ENCODE measurements around the gene FARSB.

FARSB gene

DNA sequence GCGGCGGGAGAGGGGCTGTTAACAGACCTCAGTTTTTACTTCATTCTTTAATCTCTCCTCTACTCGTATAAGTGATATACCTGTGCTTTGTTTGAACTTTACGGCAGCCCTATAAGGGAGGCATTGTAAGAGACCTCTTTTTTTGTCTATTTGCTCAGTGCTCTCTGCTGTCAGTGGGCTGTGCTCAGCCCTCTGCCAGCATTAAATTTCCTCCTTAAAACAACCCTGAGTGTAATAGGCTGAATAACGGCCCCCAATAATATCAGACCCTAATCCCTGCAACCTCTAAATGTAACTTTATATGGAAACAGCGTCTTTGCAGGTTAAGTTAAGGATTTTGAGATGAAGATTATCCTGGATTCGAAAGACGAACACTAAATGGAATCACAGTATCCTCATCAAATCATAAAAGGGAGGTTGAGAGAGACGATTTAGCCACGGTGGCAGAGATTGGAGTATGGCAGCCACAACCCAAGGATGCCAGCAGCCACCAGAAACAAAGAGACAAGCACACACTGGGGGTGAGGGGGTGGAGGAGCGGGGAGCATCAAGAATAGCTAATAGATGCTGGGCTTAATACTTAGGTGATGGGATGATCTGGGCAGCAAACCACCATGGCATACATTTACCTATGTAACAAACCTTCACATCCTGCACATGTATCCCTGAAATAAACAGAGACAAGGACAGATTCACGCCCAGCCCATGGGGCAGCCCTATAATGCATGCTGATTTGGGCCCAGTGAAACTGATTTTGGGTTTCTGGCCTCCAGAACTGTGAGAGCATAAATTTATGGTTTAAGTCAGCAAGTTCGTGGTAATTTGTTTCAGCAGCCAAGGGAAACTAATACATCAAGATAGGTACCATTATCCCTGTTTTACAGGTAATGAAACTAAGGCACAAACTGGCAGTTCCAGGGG, 894 bp upstream of the FARSB start:
- DNase-seq: no peak

- no peak for DNase-seq
These were observed 2.6 kb downstream of the FARSB start for GRCh38 chr2:222653280-222653679.

DNA sequence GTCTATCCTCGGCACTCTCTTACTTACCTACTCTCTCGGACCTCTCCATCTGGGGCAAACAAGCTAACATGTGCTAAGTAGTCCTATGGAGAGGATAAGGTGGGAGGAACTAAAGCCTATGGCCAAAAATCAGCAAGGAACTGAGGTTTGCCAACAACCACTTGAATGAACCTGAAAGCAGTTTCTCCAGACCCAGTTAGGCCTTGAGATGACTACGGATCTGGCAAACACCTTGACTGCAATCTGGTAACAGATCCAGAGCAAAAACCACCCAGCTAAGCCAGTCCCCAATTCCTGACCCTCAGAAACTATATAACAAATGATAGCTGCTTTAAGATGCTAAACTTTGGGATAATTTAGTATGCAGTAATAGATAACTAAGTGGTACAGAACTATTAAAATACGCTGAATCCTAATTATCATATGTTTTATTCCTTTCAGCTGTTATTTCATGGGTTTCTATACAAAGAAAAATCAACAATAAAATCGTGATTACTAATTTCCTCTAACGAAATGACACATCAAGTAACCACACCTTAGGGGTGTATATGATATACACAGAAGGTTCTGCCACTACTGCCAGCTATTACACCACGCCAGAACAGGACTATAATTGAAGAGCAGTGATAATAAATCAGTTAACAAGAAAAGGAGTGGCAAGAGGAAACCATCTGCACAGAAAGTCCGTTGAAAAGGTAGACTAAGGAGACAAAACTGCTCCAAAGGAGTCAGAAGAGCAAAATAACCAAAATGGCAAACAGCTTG, 3.2 kb downstream of the FARSB start:
- DNase-seq: no peak

DNA sequence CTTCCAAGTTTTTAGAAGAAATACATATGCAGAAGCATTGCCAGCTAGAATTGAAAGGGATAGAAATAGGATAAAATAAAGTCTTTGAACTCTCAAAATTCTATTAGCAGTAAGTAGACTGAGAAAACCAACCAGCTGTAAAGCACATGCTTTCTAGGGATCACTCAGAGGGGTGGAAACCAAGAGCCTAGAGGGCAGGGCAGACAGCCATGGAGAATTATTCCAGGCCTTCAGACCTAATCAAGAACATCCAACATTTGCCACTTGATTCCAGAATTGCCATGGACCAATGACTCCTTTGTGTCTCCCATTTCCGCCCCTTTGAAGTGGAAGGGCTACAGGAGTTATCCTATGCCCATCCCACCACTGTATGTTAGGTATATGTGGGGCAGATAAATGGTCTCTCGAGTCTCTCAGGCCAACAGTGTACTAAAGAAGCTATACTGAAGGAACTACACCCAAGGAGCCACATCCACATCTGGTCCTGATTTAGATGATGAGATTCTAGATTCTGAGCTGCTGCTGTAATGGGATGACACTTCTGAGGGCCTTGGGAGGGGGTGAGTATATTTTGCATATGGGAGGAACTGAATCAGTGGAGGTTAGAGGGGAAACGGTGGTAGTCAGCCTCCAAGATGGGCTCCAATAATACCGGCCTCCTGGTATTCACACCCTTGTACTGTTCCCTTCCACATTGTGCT, 4.0 kb downstream of the FARSB start:
- DNase-seq: no peak

- DNase-seq: no peak
These were observed 6.1 kb downstream of the FARSB start for GRCh38 chr2:222649801-222650200.

DNA sequence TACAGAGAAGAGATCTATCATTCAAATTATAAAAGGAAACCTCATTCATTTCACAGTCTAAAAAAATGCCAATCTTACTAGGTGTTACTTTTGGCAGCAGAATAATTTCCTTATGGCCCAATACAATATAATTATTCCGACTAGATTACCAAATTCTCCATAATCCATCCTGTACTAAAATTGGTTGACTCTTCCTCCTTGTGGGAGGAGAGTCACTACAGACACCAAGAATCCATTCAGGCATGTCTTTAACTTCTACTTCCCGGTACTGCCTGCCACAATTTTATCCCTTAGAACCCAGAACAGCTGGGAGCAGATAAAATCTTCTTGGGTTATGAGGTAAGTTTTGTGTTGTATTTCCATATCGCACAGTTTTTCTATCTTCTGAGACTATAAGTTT, 9.9 kb downstream of the FARSB start:
- no peak for DNase-seq

DNA sequence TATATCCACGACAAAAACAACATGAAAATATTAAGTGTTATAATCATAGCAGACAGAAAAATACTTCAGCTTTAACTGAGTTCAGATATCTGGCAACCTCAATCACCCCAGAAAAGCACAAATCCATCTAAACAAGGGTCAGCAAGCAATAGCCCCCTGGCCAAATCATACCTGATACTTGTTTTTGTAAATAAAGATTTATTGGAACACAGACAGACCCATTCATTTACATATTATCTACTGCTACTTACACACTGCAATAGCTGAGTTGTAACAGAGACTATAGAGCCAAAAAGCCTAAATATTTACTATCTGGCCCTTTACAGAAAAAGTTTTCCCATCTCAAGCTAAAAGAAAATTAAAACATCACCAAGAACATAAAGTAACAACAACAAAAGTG, 12.8 kb downstream of the FARSB start:
- no peak for DNase-seq

- no peak for DNase-seq
These were observed 14.6 kb downstream of the FARSB start for GRCh38 chr2:222641336-222641735.

- DNase-seq: no peak
These were observed 18.8 kb downstream of the FARSB start for GRCh38 chr2:222637067-222637466.

GRCh38 chr2:222635295-222635694, 20.6 kb downstream of the FARSB start:
- DNase-seq: no peak

DNA sequence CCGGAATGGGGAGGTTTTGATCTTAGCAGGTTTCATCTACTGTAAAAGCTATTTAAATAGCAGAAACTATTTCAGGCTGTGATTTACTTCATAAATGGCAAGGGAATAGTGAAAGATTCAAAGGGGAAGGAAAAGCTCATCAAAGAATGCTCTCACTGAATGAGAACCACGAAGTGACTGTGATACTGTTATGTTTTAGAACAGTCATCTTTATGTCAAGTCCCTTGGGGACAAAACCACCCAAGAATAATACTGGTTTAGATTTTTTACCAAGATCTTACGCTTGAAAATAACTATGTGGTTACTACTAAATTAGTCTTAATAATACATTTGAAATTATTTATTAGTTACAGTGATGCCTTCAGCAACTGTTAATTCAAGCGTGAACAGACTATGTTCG, 28.1 kb downstream of the FARSB start:
- DNase-seq: no peak

DNA sequence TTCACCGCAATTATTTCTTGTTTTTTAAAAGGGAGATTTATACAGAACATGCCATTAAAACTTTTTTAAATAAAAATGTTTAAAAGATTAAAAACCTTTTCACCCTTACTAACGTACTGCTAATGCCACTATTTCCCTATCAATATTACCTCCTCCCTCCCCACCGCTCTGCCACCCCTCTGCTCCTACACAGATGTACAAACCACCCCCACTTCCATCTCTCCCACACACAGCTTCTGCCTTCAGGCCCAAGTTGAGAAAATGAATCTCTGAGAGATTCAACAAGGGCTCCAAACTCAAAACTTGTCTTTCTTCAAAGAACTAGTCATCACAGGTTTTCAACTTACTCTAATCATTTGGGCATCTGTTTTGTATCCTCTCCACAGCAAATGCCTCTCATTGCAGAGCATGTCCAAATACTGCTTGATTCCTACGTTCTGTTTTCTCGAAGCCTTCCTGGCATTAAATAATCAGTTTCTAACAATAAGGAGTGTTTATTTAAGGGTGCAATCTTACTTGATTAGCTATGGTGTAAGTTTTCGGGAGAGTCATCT, 32.1 kb downstream of the FARSB start:
- no peak for DNase-seq

- no peak for DNase-seq
These were observed 33.0 kb downstream of the FARSB start for GRCh38 chr2:222622910-222623309.

- DNase-seq: no peak
These were observed 34.0 kb downstream of the FARSB start for GRCh38 chr2:222621893-222622292.

DNA sequence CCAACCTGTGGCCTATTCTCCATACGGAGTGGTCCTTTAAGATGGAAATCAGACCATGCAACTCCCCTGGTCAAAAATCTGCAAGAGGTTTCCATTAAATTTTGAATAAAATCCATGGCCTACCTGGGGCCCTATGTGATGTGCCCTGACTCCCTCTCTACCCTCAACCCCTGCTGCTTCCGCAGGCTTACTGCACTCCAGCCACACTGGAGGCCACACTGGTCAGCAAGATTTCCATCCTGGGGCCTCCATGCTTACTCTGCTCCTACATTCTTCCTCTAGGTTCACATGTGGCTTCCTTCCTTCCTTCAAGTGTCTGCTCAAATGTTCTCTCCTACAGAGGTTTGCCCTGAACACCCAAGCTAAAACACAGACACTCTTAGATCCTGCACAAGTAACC, 40.6 kb downstream of the FARSB start:
- no peak for DNase-seq

- peak; percentile 47 for DNase-seq
These were observed 42.1 kb downstream of the FARSB start for GRCh38 chr2:222613715-222614331.

DNA sequence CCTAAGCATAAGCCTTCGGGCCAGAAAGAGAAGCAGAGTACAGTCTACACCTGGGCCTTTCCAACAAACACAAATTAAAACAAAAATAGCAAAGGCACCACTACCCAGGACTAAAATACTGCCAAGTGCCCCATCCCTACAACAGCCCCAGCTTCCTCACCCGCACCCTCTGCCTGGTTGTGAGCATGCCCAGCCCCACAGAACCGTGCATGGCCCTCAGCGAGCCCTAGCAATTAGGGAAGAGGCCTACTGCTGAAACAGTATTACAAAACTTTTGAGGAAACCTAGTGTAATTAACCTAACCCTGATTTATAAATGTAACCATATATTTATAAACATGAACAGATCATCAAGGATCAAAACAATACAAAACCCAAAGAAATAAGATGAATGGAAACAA, 44.2 kb downstream of the FARSB start:
- DNase-seq: no peak

DNA sequence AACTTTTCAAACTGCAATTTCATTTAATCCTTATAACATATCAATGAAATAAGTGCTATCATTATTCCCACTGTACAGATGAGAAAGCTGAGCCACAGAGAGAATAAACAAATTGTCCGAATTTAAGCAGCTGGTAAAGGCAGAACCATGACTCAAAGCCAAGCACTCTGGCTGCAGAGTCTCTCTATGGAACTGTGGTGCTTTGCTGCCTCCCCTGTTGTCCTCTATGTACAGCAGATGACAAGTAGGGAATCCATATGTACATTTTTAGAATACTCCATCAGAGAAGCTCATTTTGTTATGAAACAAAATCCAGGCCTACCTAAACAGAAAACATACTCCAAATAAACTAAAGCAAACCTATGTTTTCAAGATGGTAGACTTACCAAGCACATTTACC, 45.1 kb downstream of the FARSB start:
- no peak for DNase-seq

DNA sequence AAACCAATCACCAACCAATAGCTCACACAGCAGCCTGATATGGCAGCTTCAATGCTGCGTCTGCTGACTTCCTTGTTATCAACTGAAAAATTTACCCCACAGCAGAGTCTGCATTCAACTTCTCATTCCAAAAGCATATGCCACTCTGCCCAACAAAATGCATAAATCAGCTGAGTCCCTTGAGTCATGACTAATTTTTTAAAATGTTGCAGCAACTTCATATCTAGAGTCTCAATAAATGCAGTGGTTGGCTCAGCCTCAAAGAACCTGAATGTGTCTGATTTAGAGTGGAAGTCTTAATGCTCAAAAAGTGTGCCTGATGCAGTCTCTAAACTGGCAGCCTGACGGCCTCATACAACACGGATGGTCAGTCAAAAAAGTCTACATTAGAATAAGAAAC, 46.5 kb downstream of the FARSB start:
- DNase-seq: no peak

GRCh38 chr2:222608081-222608480, 47.8 kb downstream of the FARSB start:
- no peak for DNase-seq

DNA sequence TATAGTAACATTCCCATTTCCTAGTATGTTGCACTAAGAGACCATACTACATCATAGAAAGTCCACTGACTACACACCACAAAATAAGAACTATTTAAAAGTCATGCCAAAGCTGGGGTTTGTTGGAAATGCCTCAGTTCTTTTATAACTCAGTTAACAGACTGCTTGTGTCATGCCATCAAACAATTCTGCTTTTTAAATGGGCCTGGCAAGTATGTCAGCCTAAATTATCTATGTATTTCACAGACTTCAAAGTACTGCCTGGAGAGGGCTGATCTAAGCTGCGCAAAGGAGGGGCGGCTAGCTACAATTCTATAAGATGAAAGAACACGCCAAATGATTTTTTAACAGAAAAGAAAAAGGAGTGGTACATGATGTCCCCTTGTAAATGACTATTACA, 49.6 kb downstream of the FARSB start:
- no peak for DNase-seq

DNA sequence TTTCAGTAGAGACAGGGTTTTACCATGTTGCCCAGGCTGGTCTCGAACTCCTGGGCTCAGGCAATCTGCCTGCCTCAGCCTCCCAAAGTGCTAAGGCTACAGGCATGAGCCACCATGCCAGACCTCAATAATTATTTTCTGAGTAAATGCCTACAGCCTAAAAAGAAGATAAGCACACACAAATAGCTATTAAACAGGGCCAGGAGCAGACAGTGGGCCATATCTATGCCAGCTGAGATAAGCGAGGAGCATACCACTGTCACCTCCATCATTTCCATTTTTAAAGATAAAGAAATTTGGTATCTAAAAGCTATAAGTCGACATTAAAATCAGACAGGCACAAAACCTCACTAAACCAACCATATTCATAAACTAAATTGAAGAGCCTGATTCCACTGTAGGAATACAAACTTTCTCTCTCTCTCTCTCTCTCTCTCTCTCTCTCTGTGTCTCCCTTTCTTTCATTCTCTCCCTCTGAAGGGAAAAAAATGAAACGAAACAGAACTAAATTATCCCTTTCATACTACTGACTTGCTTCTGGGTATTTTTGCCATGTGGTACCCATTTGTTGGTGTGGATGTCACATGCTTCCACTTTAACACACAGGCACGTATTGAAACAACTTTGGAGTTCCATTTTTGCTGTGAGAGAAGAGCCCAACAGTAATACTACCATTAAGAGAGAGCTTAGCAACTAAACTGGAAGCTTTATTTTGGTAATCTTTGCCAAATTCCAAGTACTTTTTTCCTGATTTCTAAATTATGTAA, 51.0 kb downstream of the FARSB start:
- no peak for DNase-seq
